GM19351 (cell line): Measurements from ENCODE around the gene FSHR.

ENCODE experiments used
- ATAC-seq: cut with Tn5 transposase; IDR thresholded peaks from one replicate; pipeline ENCODE4 v1.9.1; 2021; ENCODE audit warnings: mild to moderate bottlenecking, moderate library complexity; ENCODE audit not compliant: unreplicated experiment

FSHR gene

DNA sequence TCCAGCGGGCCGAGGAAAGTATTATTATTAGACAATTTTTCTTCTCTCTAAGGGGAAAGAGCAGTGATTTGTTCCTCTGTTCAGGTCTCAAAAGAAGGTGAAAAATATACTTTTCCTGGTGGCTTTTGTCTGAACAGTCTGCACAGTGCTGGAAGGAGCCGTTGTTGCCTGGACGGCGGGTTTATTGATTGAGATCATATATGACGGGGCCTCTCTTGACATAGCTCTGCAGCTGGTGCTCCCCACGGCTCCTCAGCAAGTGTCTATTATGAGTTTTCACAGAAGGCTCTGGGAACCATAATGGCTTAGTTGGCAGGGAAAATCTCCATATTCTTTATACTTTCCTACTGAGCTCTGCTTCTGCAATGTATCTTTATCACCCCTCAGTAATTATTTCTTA is 42.9 kb downstream of the FSHR start:
- no peak for ATAC-seq

DNA sequence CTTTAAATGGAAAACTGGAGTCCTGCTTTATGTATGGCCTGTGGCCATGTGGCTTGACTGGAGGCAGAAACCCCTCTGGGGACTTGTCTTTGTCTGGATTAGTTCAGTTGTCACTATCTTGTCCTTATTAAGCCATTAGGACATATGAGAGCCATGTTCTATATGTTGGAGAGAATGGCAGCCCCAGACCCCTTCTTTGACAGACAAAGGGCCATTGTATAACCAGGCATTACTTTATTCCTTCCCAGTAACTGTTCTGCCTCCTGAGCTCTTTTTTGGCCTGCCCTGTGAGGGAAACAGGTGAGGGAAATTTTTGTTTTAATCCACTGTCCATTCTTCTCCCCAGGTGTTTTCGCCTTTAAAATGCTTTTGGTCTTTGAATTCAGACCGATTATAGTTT is 43.3 kb downstream of the FSHR start:
- ATAC-seq = no peak

DNA sequence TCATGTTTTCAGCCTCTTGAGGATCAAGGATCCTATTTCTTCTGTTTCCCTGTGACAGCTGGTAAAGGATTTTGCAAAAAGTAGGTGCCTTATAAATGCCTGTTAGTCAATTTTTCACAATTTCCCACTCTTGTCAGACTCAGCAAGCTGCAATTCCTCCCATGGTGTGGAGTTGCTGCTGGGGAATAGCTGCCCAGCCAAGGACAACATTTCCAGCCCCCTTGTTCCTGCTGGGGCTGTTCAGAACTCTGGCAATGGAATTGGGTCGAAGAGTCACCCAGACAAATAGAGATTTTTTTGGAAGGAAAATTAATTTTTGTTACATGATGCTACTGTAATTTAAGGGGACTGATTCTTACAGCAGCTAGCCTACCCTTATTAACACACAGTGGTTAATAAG is 43.7 kb downstream of the FSHR start:
- no peak for ATAC-seq

GRCh38 chr2:49108851-49109250 is 45.5 kb downstream of the FSHR start:
- ATAC-seq = no peak

DNA sequence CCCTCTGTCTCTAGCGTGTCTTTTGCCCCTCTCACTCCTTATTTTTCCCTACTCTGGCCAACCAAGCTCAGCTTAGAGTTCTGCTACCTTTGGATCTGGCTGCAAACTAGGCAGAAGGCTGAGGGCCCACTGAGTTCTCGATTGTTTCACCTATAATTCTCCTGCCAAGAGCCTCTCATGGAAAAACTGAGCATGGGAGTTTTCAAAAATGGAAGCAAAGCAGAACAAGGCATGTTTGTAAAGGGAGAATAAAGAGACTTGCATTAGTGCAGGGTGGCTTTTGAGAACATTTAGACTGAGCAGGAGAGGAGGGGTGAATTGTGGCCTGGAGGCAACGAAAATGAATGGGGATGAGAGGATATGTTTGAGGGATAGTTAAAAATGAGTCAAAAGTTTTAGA is 45.9 kb downstream of the FSHR start:
- ATAC-seq = no peak

- ATAC-seq = no peak
Measured at GRCh38 chr2:49105506-49105905, 48.8 kb downstream of the FSHR start.

DNA sequence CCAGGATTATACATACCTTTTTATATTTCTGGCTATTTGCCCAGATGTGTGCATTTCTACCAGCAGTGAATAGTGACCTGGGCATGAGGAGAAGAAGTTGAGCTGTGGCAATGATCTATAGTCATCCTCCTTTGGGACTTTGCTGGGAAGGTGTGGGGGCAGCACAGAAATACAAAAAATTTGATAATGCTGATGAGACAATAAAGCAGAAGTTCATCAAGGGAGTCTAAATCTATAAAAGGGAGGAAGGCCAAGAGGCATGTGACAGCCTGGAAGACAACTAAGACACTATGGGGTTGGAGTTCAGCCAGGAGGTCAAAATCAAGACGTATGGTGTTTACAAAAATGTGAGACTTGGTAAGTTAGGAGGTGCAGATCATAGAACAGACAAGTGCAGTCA is 52.2 kb downstream of the FSHR start:
- no peak for ATAC-seq

DNA sequence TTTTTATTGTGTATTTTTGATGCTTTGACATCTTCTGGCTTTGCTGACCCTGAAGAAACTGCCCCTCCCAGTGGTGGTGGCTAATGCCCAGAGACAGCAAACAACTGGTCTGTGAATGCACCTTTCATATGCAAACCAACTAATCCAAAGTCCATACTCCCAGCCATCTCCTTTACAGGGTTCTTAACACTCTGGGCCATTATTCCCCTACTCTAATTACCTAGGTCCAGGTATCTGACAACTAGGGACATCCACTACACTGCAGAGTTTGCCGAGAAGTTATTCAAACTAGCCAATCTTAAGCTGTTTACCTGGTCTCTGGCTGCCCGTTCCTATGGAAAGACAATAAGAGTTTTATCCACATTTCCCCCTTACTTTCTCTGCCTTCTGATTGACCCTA is 73.6 kb downstream of the FSHR start:
- no peak for ATAC-seq

- no peak for ATAC-seq
Measured at GRCh38 chr2:49070716-49071115, 83.6 kb downstream of the FSHR start.

DNA sequence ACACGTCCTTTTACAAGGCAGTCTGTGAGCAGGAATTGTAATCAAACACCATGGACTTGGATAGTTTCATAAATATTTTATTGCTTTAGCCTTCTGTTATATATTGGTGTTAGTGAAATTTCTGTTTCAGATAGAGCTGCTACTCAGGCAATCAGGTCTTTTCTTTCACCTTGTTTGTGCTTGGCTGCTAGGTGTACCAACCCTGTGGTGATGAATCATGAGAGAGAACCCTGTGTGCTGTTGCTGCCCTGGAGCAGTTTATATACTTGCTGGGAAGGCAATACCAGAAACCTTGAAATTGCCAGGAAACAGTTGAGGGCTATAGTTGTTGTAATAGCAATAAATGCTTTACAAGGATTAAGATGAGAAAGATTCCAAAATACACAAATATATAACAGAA is 84.5 kb downstream of the FSHR start:
- no peak for ATAC-seq

- ATAC-seq = no peak
Measured at GRCh38 chr2:49068613-49069012, 85.7 kb downstream of the FSHR start.

DNA sequence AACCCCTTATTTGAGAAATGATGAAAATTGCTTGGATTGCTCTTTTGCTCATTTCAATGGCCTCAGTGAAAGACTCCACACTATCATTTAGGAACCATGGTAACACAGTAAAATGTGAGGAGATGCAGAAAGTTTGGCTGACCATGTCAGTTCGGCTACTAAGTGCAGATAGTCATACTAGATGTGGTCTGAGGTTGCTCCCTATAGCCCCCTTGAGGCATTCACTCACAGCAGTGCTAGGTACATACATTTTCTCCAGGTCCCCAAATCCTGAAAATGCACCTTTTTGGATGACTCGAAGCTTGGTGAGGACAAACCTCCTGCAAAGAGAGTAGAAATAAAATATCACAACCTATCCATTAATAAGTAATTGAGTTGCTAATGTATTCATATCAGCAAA is 86.3 kb downstream of the FSHR start:
- ATAC-seq = no peak

- ATAC-seq = no peak
Measured at GRCh38 chr2:49053156-49053555, 101.2 kb downstream of the FSHR start.

- ATAC-seq = no peak
Measured at GRCh38 chr2:49050265-49050664, 104.0 kb downstream of the FSHR start.

DNA sequence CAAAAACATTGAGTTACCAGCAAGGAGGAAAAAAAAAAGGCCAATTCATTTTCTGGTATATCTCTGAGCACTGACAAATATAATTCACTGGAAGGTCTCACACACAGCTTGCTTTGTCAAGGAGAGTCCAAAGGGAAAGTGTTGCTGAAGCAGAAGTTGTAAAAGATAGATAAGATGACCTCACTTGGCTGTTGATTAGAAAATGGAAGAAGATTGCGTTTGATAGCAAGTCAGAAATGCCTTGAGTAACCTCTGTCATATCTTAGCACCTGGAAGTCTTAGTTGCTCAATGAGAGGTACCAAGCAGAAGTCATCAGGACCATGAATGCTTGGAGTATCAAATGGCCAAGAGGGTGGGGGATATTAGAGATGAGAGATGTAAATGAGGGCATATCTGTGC is 105.2 kb downstream of the FSHR start:
- ATAC-seq = no peak

- ATAC-seq = no peak
Measured at GRCh38 chr2:49045083-49045482, 109.2 kb downstream of the FSHR start.

GRCh38 chr2:49044350-49045079 is 109.8 kb downstream of the FSHR start:
- ATAC-seq = no peak

GRCh38 chr2:49043405-49043982 is 110.8 kb downstream of the FSHR start:
- ATAC-seq = no peak

DNA sequence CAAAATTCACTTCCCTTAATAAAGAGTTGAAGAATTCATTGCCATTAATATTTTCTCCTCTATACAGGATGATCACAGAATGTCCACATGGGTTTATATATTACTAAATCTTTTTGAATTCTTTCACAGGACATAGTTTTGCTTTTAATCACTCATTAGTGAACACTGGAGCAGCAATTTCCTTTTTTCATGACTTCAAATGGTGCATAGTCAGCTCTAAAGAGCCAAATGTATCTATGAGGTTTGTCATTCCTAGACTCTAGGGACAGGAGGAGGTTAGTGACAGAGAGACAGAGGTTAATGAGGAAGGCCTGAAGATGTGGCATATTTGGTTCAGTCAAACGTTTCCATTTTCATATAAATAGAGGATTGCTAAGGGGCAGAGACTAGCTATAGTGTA is 111.8 kb downstream of the FSHR start:
- ATAC-seq = no peak

GRCh38 chr2:49041061-49041460 is 113.3 kb downstream of the FSHR start:
- no peak for ATAC-seq

GRCh38 chr2:49037197-49037596 is 117.1 kb downstream of the FSHR start:
- no peak for ATAC-seq

- ATAC-seq = no peak
Measured at GRCh38 chr2:49035481-49035880, 118.8 kb downstream of the FSHR start.
